Renal cortical epithelial cell (primary cell): Measurements from ENCODE around the gene SLC15A1. TPM values are rescaled to one million over a fixed set of nuclear protein-coding genes. Genes with fewer than 3 reads are reported as not detected.
A peak's percentile ranks its signal among the peaks of the same experiment; 100 is the strongest.

Experiments
- DNase-seq: peaks from one replicate; pipeline ENCODE4 v3.0.0-alpha.2; 2011; ENCODE audit warnings: low read depth
- total RNA-seq: library from RNA; depleted of rRNA; stranded (reverse); fragments of >200 nt; gene quantifications from 2 replicates; pipeline ENCODE4 v1.2.3, GENCODE V29; 2014

SLC15A1 gene
- total RNA-seq, 1 donor from 2014 or later, result 1.4 TPM

DNA sequence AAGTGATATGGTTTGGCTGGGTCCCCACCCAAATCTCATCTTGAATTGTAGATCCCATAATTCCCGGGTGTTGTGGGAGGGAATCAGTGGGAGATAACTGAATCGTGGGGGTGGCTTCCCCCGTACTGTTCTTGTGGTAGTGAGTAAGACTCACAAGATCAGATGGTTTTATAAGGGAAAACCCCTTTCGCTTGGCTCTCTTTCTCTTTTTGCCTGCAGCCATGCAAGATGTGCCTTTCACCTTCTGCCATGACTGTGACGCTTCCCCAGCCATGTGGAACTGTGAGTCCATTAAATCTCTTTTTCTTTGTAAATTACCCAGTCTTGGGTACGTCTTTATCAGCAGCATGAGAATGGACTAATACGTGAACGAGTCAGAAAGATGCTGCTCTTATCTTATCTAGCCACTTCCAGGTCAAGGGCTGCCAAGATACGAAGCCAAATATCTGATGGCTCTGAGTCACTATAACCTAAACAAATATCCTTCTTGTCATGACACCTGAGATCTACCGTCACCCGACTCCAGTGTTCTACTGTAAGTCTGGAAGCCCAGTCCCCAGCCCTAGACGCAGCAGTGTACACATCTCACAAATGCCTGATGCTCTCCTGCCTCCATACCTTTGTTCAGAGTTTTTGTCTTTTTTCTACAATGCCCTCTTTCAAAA is 45.9 kb downstream of the SLC15A1 start:
- DNase-seq, result peak; percentile 58

DNA sequence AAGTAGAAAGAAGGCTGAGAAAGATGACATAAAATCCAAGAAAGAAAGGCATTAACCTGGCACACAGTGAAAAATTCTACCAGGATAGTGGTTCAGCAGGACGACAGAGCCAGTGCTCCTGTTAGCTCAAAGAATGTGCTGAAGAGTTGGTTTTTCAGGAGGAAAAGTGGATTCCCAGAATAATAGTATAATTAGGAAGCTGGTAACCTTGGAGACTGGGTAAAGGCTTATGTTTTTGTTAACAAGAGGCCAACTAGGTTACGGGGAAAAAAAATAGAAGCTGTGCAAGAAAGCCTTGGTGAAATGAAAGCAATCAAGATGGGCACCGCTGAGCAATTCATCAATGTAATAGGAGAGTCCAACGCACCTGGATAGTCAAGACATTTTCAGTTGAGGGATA is 54.7 kb downstream of the SLC15A1 start:
- DNase-seq, result peak; percentile 37

DNA sequence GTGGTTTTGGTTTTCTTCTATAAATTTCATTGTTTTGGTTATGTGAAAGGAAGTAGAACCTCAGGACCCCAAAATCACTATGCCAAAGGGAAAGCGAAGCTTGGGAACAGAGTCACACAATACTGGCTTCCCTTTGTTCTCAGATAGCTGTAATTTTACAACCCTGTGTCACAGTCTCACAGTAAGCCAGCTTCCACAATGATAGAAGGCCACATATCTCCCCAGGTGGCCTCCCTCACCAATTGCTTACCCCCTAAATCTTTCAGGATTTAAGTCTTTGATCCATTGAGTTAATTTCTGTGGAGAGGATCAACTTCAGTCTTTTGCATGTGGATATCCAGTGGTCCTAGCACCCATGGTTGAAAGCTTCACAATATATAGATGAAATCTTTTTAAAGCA is 58.7 kb downstream of the SLC15A1 start:
- no peak for DNase-seq

DNA sequence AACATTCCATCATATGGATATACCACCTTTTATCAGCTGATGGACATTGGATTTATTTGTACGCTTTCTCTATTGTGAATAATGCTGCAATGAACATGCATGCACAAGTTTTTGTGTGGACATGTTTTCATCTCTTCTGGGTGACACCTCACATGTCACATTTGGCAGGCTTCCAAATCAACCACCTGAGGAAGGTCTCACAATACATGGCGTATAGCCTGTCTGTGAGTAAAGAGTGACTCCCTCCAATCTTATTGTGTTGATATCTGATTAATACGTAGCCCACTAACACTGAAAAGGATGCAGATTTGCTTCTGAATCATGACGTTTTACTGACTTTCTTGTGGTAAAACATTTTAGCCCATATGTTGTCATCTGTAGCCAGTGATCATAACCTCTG is 61.1 kb downstream of the SLC15A1 start:
- no peak for DNase-seq

DNA sequence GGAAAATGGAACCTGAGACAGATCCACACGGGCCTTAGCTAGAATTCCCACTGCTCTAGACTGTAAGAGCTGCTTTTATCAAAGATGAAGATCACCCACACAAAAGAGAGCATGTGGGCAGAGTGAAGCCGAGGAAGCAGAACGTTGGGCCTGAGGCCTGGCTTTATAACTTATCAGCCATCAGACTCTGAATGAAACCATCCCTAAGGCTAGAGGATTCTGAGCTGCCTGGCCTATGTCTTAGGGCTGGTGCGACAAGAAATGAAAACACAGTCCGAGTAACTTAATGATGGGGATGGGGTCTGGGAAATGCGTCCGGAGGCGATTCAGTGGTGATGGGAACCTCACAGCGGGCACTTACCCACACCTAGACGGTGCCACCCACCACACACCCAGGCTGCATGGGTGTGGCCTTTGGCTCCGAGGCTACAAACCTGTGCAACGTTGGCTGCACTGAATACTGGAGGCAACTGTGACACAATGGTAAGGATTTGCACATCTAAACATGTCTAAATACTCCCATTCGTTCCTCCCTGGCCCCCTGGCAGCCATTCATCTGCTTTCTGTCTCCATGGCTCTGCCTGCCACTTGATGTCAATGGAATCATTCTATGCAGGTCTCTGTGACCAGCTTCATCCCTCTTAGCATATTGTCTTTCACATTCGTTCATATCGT is 62.0 kb downstream of the SLC15A1 start:
- DNase-seq, result no peak

DNA sequence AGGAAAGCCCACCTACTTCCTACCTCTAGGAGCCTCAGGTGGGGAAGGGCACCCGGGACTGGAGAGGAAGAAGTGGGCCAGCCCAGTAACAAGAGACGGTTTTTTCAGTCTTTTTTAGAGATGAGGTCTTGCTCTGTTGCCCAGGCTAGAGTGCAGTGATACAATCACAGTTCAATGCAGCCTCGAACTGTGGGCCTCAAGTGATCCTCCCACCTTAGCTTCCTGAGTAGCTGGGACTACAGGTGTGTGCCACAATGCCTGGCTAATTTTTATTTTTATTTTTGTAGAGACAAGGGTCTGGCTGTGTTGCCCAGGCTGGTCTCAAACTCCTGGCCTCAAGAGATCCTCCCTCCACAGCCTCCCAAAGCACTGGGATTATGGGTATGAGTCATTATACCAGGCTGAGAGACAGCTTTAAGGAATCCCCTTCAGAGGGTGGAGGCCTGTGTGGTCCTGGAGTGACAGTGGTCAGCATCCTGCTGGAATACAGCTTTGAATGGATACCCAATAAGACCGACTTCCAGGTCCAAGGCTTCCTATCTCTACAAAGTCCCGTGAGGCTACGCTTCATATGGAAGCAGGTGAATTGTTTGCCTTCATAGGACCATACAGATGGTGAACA is 63.0 kb downstream of the SLC15A1 start:
- no peak for DNase-seq

DNA sequence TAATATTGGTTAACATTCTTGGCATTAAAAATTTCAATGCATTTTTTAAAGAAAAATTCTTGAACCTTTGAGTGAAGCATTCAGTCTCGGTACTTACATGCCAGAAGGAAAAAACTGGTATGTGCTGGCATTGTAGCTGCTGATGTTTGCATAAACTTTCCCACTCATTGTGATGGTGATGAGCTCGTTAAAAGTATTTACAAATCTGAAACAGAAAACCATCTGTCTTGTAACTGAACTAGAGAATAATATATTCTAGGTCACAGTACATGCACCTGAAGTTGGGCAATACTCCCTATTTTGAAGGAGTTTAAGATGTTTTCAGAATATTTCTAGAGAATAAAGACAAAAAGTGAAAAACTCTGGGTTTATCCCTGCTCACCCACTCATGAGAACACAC is 64.1 kb downstream of the SLC15A1 start:
- DNase-seq, result peak; percentile 22

DNA sequence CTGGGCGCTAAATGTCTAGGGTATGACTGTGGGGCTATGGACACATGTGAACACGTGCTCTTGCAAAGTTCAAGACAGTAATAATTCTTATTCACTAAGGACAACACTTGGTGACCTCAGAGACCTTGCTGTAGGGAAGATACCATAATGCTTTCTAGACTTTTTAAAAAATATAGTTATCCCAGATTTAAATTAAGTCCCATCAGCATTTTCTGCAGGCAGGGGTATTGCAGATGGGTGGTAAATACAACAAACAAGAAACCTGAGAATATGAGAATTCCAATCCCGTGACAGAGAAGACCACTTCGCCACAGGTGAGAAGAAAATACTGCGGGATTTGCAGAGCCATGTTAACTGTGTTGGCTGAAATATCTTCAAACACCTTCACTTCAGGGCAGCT is 65.2 kb downstream of the SLC15A1 start:
- no peak for DNase-seq

DNA sequence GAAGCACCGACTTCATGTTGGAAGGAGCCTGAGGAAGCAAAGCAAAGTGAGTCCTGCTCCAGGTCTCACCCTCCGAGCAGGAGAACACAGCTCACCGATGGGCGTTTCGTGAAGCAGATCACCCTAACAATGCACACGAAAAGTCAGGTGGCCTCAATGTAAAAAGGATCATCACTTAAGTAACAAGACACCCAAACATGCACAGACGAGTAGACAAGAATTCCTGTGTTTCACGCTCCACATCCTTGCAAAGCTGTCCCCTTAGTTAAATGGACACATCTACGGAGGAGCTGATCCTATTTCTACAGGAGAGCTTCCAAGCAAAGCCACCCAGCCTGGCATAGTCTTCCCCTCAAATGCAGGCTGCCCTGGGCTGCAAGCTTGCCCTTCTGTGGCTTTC is 66.2 kb downstream of the SLC15A1 start:
- DNase-seq, result no peak

DNA sequence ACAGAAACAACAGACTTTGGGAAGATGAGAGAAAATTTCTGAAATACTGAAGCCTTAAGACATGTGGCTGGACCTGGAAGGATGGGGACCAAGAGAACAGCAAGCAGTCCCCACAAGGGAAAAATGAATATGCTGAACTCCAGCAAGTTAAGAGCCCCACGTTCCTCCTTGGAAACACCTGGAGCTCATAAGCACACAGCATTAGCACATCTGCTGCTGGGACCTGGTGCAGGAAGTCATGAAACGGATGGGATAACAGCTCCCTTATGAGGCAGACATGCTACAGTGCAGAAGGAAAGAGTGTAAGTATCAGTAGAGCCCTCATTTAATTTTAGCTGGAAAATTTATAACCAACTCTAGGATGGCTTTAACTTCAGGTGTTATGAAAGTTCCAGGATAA is 67.3 kb downstream of the SLC15A1 start:
- DNase-seq, result no peak

DNA sequence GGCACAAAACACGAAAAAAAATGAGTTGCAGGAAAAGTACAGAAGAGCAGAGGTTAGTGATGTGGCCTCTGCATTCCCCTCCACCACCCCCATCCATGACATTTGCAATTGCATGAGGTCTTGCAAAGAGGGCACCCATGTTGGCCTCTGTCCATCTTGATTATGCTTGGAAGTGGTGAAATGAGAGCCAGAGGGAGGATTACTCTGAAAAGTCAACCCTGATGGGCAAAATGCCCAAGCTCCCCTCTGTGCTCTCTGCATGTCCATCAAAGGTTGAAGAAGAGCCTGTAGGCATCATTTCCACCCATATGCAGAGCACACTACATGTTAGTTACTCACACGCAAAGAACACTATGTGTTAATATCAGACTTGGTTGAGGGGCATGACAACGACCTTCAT is 71.4 kb downstream of the SLC15A1 start:
- no peak for DNase-seq

DNA sequence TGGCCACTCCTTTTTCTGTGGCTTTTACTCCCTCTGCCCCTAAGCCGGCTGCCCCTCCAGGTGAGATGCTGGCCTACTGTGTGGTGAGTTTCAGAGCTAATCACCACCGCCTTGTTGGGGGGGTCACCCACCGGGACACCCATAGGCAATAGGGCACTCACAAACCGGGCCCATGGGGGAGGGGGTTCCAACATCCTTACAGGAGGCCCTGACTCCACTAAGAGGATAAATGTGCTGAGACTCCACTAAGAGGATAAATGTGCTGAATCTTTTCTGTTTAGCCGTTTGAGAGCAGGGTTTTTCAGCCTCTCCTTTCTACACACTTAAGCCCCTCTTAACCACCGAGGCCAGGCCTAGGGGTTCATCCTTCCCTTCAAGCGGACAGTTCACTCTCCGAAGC is 73.7 kb downstream of the SLC15A1 start:
- no peak for DNase-seq

DNA sequence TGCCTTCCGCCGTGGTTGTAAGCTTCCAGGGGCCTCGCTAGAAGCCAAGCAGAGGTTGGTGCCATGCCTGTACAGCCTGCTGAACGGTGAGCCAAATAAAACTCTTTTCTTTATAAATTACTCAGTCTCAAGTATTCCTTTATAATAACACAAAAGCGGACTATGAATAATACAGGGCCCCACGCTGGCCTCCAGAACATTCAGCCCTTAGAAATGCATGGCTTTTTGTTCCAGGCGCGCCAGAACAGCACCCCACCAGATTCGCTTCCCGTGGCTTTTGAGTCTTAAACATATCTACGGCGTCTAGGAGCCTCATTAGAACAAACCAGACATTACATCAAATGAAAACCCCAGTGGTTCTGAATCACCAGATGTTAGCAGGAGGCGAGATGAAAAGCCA is 75.1 kb downstream of the SLC15A1 start:
- no peak for DNase-seq

DNA sequence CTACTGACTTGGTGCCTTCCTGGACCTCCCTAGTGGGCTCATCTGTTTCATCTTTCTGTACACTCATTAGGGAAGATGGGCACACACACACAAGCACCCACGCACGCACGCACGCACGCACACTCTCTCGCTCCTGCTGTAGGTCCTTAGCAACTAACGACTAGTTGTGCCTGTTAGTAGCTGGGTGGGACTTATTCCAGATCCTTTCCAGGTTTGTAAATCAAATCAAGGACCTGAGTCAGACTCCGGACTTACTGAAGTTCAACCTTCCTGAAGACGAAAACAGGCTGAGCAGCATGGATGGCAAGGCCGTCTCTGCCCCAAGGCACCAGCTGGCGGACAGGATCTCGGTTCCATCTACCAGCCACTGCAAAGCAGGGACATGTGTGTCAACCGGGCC is 76.2 kb downstream of the SLC15A1 start:
- DNase-seq, result no peak

DNA sequence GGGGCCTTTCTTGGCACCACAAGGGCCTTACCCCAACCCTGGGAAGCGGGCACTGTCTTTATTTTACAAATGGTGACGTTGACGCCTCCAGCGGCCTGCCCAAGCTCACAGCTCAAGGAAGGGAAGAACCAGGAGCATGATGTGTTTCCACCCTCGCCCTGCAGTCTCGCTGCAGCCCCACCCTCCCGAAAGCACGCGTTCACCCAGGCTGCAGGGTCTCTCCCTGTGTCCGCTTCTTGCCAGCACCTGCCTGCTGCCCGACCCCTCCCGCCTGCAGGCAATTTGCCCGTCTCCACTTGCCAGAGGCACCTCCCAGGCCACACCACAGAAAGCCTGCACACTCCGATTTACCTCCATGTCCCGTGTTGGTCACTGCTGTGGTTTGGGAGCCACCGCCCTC is 76.6 kb downstream of the SLC15A1 start:
- DNase-seq, result no peak

DNA sequence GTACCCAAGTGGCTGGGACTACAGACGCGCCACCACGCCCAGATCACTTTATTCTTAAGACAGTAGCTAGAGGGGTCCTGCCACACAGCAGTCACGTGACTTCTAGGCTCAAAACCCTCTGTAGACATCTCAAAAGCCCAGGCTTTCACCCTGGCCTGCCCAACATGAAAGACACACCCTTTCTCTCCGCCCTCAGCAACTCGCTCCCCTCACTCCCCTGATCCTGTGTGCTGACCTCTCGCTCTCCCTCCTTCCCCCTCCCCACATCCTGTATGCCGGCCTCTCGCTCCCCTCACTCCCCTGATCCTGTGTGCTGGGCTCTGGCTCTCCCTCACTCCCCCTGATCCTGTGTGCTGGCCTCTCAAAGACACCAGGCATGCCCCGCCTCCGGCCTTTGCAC is 77.4 kb downstream of the SLC15A1 start:
- no peak for DNase-seq

DNA sequence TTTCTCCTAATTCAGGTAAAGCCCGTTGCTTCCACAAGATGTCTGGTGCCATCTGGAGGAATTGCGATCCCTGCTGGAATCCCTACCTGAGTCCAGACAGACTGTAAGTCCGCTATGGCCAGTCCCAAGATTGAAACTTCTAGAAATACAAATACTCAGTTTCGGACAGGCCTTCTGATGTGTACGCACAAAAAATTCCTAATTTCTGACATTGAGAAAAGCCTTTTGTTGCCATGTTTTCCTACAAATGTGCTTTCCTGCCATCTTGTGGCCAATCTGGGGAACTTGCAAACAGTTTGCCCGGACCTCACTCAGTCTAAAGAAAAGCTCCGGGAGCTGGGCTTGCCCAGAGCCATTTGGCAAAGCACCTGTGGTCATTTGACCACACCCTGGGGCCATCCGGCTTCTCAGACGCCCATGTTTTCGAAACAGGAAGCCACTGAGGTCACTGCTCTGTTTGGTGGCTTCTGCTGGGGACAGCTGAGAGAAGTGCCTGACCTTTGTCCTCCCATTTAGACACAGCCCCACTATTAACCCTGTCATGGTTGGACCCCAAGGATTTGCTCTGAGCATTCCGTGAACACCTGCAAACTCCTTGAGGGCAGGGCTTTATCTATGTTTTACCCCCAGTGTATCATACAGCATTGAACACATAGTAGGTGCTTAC is 79.4 kb downstream of the SLC15A1 start:
- DNase-seq, result peak; percentile 67

DNA sequence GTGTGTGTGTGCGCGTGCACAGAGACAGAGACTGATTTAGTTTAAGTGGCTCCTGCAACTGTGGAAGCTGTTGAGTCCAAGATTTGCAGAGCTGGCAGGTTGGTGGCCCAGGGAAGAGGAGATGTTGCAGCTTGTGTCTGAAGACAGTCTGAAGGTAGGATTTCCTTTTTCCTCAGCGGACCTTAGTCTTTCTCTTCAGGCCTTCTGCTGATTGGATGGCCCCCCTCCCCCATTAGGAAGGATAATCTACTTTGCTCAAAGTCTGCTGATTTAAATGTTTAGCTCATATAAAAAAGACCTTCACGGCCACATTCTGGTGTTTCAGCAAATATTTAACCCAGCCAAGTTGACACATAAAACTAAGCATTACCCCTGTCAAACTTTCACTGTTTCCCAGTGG is 84.3 kb downstream of the SLC15A1 start:
- DNase-seq, result no peak

DNA sequence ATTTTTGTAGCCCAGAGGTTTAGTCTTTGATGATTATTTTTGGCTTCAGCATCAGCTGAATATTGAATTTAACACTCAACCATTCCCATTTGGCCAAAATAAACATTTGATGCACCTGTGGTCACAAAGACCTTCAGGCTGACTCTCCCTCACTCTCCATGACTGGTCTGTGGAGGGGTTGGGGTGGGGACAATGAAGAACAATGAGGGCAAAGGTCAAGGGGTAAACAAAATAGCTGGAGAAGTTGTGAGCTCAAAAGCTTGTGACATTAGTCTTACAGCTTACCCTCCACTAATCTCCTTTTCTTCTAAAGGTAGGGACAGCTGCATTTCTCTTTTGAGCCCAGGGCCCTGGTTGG is 86.9 kb downstream of the SLC15A1 start:
- DNase-seq, result peak; percentile 36

DNA sequence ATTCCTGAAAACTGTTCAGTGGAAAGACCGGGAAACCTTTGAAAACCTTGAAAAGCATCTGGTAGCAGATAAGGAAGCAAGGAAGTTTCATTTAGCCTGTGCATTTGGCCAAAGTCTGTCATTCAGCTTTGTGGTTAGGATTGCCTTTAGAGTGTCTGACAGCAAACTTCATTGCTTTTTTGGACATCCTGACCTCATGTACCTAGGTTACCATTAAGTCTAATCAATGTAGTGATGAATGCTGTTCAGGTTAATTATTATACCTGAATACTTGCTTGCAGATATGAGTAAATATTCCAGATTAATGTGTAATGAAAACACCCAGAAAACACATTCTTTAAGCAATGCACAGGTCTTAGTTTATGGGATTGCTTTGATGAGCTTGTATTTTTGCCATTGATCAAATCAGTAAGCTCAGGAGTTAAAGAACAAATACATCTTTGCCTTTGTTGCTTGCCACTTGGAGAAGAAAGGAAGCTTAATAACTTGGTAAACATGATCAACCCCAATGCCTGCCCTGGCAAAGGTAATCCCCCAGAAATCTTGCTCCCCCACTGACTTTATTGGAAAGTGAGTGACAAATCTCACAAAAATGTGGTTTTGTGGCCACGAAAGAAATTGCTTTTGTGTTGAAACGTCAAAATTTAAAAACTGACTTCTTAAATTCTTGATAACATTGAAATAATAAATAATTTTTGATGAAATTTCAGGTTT is 87.4 kb downstream of the SLC15A1 start:
- DNase-seq, result peak; percentile 38

DNA sequence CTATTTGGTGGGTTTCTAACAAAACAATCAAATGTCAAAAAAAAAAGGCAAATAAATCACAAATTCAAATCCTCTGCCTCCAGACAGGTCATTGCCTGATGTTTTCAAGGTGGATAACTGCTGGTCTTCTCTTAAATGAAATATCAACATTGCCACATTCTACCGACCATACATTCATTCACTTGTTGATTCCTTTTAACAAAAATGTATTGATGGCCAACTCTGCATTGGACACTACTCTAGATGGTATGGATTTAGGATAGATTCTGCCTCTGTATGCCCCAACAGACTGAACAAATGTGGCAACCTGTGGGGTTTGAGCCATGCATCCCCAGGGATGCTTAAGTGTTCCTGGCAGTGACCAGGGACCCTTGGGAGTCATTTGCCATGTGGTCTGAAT is 88.0 kb downstream of the SLC15A1 start:
- DNase-seq, result no peak

DNA sequence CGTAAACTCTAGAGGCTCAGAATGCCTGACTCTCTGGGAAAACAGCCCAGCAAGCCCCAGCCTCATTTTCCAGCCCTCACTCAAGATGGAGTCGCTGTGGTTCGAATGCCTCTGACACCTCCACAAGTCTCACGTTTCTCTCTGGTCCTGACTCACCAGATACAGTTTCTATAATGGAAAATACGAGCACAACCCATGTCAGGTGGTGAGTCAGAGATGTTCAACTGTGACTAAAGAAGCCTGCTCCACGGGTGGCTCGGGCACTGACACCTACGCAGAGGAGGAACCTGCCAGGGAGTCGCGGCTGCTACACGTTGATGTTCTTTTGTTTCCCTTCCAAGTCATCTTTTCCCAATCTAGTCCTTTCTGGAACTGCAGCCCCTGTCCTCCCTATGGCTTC is 88.4 kb downstream of the SLC15A1 start:
- peak; percentile 83 for DNase-seq
